Measurements from ENCODE around the gene IGHMBP2. TPM values are rescaled to one million over a fixed set of nuclear protein-coding genes. Genes with fewer than 3 reads are reported as not detected.
"Not testable (repeated sequence)": the region's sequence is repeated elsewhere in the genome, so short reads cannot be mapped to it uniquely, and the experiment has no call there.

Gene IGHMBP2
- total RNA-seq, 4 donors from 2014 or later: 22.9 to 55.0 (median 30.3) TPM

DNA sequence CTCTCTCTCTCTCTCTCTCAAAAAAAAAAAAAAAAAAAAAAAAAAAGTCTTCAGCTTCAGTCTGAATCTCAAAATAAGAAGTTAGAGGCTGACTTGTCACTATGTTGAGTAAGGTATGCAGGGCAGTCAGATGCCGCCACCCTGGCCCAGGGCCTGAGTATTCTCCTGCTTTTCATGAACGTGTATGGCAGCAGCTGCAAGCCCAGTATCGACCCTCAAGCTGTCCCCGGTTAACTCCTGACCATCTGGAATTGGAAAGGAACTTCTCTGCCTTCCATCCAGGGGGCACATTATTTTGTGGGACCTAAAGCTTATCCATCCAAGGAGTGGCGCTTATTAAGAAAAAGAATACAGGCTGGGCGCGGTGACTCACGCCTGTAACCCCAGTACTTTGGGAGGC lies 65.7 kb downstream of the IGHMBP2 start:
- no peak for TF ChIP-seq EP300 (IDR thresholded peaks at IDR 0.05)
- TF ChIP-seq, protein P1, sequence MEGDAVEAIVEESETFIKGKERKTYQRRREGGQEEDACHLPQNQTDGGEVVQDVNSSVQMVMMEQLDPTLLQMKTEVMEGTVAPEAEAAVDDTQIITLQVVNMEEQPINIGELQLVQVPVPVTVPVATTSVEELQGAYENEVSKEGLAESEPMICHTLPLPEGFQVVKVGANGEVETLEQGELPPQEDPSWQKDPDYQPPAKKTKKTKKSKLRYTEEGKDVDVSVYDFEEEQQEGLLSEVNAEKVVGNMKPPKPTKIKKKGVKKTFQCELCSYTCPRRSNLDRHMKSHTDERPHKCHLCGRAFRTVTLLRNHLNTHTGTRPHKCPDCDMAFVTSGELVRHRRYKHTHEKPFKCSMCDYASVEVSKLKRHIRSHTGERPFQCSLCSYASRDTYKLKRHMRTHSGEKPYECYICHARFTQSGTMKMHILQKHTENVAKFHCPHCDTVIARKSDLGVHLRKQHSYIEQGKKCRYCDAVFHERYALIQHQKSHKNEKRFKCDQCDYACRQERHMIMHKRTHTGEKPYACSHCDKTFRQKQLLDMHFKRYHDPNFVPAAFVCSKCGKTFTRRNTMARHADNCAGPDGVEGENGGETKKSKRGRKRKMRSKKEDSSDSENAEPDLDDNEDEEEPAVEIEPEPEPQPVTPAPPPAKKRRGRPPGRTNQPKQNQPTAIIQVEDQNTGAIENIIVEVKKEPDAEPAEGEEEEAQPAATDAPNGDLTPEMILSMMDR (IDR thresholded peaks at IDR 0.05): no peak
- H3K9me3 ChIP-seq: no peaks in the 10 kb centered on the region
- no peak overlapping the region for H3K27ac ChIP-seq
- H3K36me3 ChIP-seq: no peaks in the 10 kb centered on the region
- peaks cover 4% of the 10 kb centered on the region for H3K27me3 ChIP-seq
- peaks cover 3% of the 10 kb centered on the region for H3K4me1 ChIP-seq
- DNase-seq (ENCODE audit: low spot score in 2 of 2): peak; percentile 15 to 62
- 64% methylated on average over 8 of the region's 8 CpGs for WGBS
- H3K4me3 ChIP-seq: no peak overlapping the region

DNA sequence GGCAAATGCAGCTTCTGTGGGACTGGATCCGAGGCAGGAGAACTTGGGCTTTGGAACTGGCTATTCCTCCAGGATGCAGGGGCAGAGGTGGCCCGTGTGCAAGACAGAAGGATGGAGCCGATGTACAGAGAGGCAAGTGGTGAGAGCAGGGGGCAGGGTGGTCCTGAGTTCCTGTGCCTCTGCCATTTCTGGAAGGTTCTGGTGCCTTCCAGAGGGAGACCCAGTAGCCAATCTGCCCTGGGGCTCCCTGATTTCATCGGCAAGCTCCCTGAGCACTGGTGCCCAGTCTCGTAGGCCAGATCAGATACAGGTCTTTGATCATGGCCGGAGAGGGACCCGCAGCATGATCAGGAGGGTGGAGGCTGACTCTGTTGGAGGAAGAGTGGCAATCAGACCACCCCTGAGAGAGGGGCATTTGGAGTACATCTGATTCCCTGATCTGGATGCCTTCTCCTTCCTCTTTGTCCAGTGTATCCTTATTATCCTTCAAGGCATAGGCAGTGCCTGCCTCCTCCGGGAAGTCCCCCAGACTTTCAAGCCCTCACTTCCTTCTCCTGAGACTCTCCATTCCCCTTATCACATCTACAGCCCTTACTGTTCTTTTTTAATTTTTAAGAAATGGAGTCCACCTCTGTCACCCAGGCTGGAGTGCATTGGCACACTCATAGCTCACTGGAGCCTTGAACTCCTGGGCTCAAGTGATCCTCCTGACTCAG lies 67.4 kb downstream of the IGHMBP2 start:
- Histone ChIP-seq H3K9me3 (no peaks in the 10 kb centered on the region), H3K4me3 (no peak overlapping the region), H3K27me3 (peaks cover 4% of the 10 kb centered on the region), H3K36me3 (no peaks in the 10 kb centered on the region), H3K4me1 (peaks cover 3% of the 10 kb centered on the region), H3K27ac (no peak overlapping the region)
- peak; percentile 29 to 48 for DNase-seq (ENCODE audit: low spot score in 2 of 2)
- 86% methylated on average over 8 of the region's 8 CpGs for WGBS
- no peak for TF ChIP-seq POLR2A (IDR thresholded peaks at IDR 0.05)
- no peak for TF ChIP-seq EP300 (IDR thresholded peaks at IDR 0.05)
- TF ChIP-seq, protein P1 (IDR thresholded peaks at IDR 0.05): no peak
- no peak for TF ChIP-seq POLR2AphosphoS5 (IDR thresholded peaks at IDR 0.05)

DNA sequence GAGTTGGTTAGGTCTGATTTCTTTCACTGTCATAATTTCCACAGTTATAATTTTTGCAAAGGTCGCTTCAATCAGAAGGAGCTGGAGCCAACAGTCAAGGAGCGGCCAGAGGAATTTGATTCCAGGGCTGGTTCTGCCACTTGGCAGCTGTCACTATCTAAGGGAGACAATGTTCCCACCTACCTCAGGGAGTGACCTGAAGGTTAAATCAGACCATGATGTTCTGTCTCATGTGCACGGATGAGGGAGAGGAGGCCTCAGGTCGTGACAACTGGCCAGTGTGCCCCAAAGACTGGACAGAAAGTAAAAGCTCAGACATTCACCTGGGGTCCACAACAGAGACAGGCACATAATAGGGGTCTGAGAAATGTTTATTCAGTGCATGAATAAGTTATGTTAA lies 69.5 kb downstream of the IGHMBP2 start:
- Histone ChIP-seq H3K27me3 (peaks cover 4% of the 10 kb centered on the region), H3K27ac (no peak overlapping the region), H3K9me3 (no peaks in the 10 kb centered on the region), H3K36me3 (no peaks in the 10 kb centered on the region), H3K4me1 (peaks cover 5% of the 10 kb centered on the region), H3K4me3 (no peak overlapping the region)
- peak in 1 of 2 donors; percentile 16 for DNase-seq (ENCODE audit: low spot score in 2 of 2)
- 69% methylated on average over 4 of the region's 4 CpGs for WGBS
- TF ChIP-seq EP300 (IDR thresholded peaks at IDR 0.05): no peak
- TF ChIP-seq, protein P1 (IDR thresholded peaks at IDR 0.05): no peak
- no peak for TF ChIP-seq POLR2AphosphoS5 (IDR thresholded peaks at IDR 0.05)
- no peak for TF ChIP-seq POLR2A (IDR thresholded peaks at IDR 0.05)

DNA sequence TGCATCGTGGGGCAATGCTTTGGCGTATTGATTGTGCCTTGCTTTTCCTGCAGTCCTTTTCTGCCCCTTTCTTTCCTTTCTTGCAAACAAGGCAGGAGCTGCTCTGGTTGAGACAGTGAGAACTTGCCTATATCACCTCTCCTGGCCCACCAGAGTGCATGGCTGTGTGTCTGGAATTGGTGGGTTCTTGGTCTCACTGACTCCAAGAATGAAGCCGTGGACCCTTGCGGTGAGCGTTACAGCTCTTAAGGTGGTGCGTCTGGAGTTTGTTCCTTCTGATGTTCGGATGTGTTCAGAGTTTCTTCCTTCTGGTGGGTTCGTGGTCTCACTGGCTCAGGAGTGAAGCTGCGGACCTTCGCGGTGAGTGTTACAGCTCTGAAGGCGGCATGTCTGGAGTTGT lies 70.0 kb downstream of the IGHMBP2 start:
- H3K36me3 ChIP-seq, H3K27ac ChIP-seq, H3K4me3 ChIP-seq, H3K9me3 ChIP-seq, H3K27me3 ChIP-seq, H3K4me1 ChIP-seq: not testable (repeated sequence)
- 97% methylated on average over 12 of the region's 12 CpGs for WGBS
- DNase-seq (ENCODE audit: low spot score in 2 of 2): peak; percentile 9 to 23

DNA sequence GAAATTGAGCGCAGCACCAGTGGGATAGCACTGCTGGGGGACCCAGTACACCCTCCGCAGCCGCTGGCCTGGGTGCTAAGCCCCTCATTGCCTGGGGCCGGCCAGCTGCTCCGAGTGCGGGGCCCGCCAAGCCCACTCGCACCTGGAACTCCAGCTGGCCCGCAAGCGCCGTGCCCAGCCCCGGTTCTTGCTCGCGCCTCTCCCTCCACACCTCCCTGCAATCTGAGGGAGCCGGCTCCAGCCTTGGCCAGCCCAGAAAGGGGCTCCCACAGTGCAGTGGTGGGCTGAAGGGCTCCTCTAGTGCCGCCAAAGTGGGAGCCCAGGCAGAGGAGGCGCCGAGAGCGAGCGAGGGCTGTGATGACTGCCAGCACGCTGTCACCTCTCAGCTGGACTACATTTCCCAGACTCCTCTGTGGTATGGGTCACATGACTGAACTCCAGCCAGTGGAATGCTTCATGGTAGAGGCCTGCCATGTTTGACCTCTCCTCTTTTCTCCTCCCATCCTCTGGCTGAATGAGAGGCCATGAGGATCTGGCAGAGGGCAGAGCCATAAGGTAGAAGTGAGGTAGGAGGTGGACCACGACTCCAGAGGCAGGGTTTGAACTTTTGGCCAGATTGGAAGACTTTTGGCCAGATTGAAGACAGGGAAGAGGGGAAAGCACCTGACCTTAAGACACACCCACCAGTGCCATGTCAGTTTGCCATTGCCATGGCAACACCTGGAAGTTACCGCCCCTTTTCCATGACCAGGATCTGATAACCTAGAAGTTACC lies 70.9 kb downstream of the IGHMBP2 start:
- 98% methylated on average over 12 of the region's 23 CpGs for WGBS
- peak; percentile 31 to 40 for DNase-seq (ENCODE audit: low spot score in 2 of 2)
- Histone ChIP-seq H3K4me1 (peaks cover 9% of the 10 kb centered on the region), H3K27ac (no peak overlapping the region), H3K4me3 (no peak overlapping the region), H3K9me3 (no peaks in the 10 kb centered on the region), H3K36me3 (no peaks in the 10 kb centered on the region), H3K27me3 (peaks cover 4% of the 10 kb centered on the region)
- TF ChIP-seq EP300 (IDR thresholded peaks at IDR 0.05): no peak
- TF ChIP-seq, protein P1 (IDR thresholded peaks at IDR 0.05): no peak
- TF ChIP-seq POLR2AphosphoS5 (IDR thresholded peaks at IDR 0.05): no peak
- TF ChIP-seq POLR2A (IDR thresholded peaks at IDR 0.05): no peak

Data from suprapubic skin (tissue), 4 donors.